Gastrocnemius medialis (tissue), 4 donors: ENCODE measurements around the gene MME.

Source experiments
- CTCF ChIP-seq, 5 experiments: fragments of 450-650 bp in 3 of 5; fragments of 200-600 bp in 2 of 5; sonication (generic) in 2 of 5; IDR thresholded peaks in 4 of 5; conservative IDR thresholded peaks in 1 of 5; 1 replicate in 4 of 5; 2 replicates in 1 of 5; pipeline ENCODE4 v1.5.1; 2016 to 2019; ENCODE audit warnings: antibody characterized with exemption in 5 of 5, mild to moderate bottlenecking in 3 of 5, moderate library complexity in 3 of 5
- POLR2A ChIP-seq, 2 donors: fragments of 450-650 bp; IDR thresholded peaks; one replicate each; pipeline ENCODE4 v1.6.1; 2017; ENCODE audit warnings: antibody characterized with exemption in 2 of 2, mild to moderate bottlenecking in 2 of 2, moderate library complexity in 2 of 2

- TF ChIP-seq POLR2A (IDR thresholded peaks at IDR 0.05): no peak
- no peak for TF ChIP-seq CTCF (IDR thresholded peaks at IDR 0.05 in 4 of 5, conservative IDR thresholded peaks at IDR 0.05 in 1 of 5)
Measured at GRCh38 chr3:155211940-155212339, 131.8 kb downstream of the MME start.
